D721Med (cell line): ENCODE measurements around the gene SOX13.

Experiments
- DNase-seq: peaks from one replicate; pipeline ENCODE4 v3.0.0; 2011; ENCODE audit warnings: low spot score; ENCODE audit not compliant: insufficient read length
- FAIRE-seq: peaks from 2 replicates; lab custom pipeline; 2011; peaks lifted over from hg19 to GRCh38; lab: Jason Lieb, UNC
- TF ChIP-seq, protein P1 (sequence below): IDR thresholded peaks from 2 replicates; pipeline ENCODE4 v1.5.1; 2012; ENCODE audit warnings: mild to moderate bottlenecking, control low read depth; ENCODE audit not compliant: insufficient read depth; ENCODE audit errors: missing control alignments

The SOX13 gene

DNA sequence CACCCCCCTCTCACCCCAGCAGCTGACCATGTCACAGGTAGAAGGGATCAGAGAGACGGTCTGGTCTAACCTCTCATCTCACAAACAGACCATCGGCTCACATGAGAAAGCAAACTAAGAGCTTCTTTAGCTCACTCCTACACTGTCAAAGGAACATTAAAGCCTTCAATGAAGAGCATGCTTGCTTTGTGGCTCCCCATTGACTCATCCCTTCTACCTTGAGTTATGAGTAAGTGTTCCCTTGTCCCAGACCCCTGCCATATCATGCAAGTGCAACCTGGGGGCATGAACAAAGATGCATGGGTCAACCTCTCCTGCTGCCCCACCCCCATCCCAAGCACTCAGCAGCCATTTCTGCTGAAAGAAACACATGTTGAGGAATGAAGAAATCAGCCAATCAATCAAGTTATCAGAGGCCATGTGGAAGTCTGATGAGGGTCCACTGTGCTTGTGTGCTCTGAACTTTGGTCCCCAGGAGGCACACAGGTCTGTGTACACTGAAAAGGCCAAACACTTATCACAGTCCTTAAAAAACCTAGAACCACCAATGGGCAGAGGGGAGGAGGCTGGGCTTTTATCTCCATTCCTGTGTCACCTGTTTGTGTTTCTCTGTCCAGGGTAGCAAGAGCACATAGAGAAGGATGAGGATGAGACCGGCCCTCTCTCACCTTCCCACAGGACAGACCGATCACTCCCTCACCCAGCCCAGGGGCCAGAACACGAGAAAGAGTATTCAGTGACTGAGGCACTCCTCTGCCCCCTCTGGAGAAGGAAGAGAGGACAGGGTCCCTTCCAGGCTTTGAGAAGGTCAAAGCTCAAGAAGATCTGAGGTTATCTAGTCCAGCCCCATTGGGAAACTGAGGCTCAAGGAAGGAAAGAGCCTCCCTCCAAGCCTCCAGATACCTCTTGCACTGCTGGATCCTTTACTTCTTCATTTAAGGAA lies 69.4 kb downstream of the SOX13 start:
- no peak for FAIRE-seq
- TF ChIP-seq, protein P1, sequence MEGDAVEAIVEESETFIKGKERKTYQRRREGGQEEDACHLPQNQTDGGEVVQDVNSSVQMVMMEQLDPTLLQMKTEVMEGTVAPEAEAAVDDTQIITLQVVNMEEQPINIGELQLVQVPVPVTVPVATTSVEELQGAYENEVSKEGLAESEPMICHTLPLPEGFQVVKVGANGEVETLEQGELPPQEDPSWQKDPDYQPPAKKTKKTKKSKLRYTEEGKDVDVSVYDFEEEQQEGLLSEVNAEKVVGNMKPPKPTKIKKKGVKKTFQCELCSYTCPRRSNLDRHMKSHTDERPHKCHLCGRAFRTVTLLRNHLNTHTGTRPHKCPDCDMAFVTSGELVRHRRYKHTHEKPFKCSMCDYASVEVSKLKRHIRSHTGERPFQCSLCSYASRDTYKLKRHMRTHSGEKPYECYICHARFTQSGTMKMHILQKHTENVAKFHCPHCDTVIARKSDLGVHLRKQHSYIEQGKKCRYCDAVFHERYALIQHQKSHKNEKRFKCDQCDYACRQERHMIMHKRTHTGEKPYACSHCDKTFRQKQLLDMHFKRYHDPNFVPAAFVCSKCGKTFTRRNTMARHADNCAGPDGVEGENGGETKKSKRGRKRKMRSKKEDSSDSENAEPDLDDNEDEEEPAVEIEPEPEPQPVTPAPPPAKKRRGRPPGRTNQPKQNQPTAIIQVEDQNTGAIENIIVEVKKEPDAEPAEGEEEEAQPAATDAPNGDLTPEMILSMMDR = no peak
- DNase-seq = no peak

DNA sequence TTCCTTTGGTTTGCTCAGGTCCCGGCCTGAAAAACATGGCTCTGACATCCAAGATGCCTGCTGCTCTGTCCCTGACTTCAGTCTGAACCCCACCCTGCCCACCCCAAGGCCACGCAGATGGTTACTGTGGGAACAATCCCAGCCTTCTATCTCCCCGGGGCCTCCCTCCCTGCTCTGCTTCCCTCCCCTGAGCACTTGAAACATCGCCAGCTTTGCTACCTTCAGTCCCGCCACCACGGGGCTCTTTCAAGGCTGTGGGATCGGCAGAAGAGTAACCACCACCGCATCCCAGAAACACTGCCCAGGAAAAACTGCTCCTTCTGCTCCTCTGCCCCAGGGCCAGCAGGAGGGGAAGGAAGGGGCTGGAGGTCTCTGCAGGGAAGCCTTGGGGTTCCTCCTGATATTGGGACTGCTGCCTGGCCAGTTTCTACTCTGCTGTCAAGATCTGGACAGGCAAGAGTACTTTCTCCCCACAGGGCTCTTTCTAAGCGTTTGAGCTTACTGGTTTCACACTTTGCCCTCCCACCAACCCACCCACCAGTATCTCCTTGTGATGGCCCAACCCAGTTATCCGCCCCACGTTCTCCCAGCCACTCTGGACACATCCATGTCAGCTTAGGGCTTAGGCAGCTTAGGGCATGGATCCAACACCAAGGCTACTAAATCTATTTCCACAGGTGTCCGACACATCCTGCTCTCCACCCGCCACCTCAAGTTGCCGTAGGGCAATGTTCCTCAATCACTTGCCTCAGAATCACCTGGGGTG lies 70.5 kb downstream of the SOX13 start:
- FAIRE-seq = no peak
- TF ChIP-seq, protein P1 = no peak
- DNase-seq = no peak

DNA sequence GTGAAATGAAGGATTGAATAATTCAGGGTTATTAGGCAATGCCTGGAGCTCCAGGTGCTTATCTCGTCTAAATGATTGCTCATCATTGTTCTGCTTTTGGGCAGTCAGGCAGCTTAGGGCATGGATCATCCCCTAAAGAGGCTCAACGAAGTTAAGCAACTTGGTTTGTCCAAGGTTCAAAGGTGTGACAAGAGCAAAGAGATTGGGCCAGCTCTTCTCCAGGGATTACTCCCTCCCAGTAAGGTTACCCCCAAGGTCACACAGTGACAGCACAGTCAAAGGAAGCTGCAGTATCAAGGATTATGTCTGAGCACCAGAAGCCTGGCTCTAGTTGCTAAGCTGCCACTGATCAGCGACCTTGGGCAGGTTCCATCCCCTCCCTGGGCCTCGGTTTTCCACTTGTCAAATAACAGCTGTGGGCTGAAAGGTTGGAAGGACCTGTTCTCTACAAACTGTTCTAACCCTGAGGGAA lies 72.2 kb downstream of the SOX13 start:
- peak; percentile 78 for DNase-seq
- TF ChIP-seq, protein P1 = no peak
- peak; percentile 98 for FAIRE-seq

DNA sequence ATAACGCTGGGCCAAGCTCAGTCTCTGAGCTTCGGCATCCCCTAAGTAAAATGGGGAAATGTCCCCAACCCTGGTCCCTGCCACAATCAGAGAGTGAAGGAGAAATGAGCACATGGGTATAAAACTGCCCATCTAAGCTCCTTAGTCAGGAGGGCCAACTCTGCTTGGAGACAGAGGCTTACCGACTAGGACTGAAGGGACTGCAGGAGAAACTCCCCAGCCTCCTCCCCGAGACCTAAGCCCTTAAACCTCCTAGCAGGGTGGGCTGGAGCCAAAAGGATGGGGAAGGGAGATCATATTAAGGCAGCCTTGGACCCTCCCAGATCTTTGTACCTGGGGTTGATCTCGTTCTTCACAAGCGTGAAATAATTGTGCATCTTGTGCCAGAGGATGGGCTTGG lies 73.4 kb downstream of the SOX13 start:
- FAIRE-seq (no peak), DNase-seq (no peak)
- TF ChIP-seq, protein P1 = no peak

DNA sequence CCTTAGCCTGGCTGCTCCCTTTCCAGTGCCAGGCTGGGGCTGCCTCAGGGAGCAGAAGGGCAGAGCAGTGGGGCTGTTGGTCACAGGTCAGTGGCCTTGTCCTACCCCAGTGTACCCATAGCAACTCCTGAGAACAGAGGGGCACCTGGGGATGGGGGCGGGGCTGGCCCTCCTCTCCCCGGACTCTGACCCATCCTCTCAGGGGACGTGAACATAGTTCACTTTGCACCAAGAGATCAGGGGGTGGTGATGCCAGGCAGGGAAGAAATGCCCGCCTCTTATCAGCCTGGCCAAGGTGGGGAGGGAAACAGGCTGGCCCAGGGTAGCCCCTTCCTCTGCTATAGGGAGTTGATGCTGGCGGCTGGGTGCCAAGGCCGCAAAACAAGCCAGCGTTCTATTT lies 74.0 kb downstream of the SOX13 start:
- no peak for DNase-seq
- TF ChIP-seq, protein P1 = no peak
- no peak for FAIRE-seq

DNA sequence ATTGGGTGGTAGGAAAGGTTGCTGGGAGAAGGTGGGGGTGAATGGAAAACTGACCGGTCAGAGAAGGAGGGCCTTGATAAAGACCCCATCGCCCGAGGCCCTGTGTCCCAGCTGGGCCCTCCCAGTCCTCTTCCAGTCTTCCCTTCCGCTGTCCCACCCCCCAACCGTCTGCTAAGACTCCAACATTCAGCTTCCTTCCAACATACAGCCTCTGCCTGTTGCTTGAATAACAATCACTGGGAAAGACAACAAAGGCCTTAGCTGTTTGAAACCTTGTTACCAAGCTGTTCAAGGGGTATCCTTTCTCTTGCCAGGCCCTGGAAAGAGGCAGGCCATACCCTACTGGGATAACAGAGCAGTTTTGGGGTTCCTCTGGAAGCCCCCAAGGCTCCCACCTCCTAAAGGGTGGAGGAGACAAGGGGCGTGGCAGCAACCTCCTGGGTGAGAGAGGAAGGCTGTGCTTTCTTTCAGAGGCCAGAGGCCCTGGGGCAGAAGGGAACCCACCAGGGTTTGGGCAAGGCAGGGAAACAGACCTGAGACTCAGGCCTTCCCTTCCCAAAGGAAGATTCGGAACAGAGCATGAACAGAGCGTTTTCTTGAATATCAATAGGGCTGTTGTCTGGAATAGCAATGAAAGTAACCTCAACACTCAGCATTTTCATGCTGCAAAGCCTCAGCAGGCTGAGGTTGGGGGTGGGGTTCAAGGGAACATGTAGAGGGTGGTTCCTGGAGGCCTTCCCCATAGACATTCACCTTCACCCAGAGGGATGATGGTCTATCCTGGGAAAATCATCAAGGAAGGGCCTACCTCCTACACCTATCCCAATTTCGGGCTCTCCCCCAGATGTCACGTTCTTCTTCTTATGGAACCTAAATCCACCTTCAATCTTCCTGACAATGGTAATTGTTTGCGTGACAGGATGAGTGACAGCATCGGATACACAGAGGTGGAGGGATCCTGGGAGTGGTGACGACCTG lies 74.8 kb downstream of the SOX13 start:
- TF ChIP-seq, protein P1 = no peak
- no peak for DNase-seq
- FAIRE-seq = no peak
